Prostate gland (tissue), 2 donors: ENCODE data around the gene CLRN3. TPM values are rescaled to one million over a fixed set of nuclear protein-coding genes. Genes with fewer than 3 reads are reported as not detected.

Experiments used
- DNase-seq: peaks from one replicate; pipeline ENCODE4 v3.0.0-alpha.2; 2019; ENCODE audit warnings: low spot score
- H3K27ac ChIP-seq, 2 donors: fragments of 200-600 bp; sonication (generic); 2 replicates each; pipeline ENCODE4 v1.5.1; 2017 to 2019
- H3K27me3 ChIP-seq: fragments of 200-600 bp; sonication (generic); replicated peaks from 2 replicates; pipeline ENCODE4 v1.5.1; 2019; ENCODE audit not compliant: insufficient read depth
- H3K36me3 ChIP-seq, 2 donors: fragments of 200-600 bp; sonication (generic); 1 replicate in 1 of 2; 2 replicates in 1 of 2; pipeline versions ENCODE4 v1.5.1 to v1.8.1; 2017 to 2019
- H3K4me1 ChIP-seq: fragments of 200-600 bp; sonication (generic); replicated peaks from 2 replicates; pipeline ENCODE4 v1.5.1; 2019
- H3K4me3 ChIP-seq, 2 donors: fragments of 200-600 bp; sonication (generic); 2 replicates each; pipeline ENCODE4 v1.5.1; 2017 to 2019
- H3K9me3 ChIP-seq: fragments of 200-600 bp; sonication (generic); 2 replicates; pipeline ENCODE4 v1.5.1; 2017
- POLR2A ChIP-seq: fragments of 450-650 bp; IDR thresholded peaks from one replicate; pipeline ENCODE4 v1.6.1; 2016; ENCODE audit warnings: antibody characterized with exemption, mild to moderate bottlenecking
- POLR2AphosphoS5 ChIP-seq: sonication (generic); formaldehyde crosslinking; IDR thresholded peaks from one replicate; pipeline ENCODE4 v1.6.1; 2017; ENCODE audit warnings: antibody characterized with exemption
- WGBS: methylation state at CpG from one replicate; pipeline ENCODE4 v1.1.5; 2018; 5-methylcytosine and 5-hydroxymethylcytosine counted together
- intact Hi-C: fragments of 100-400 bp; cut with DNase I; formaldehyde crosslinking; loops from one replicate; pipeline ENCODE4 v1.14.2; 2022
- total RNA-seq, 2 donors: library from RNA; depleted of rRNA; stranded (reverse); fragments of >200 nt; gene quantifications; one replicate each; pipeline ENCODE4 v1.1.0, GENCODE V29; 2016
- TF ChIP-seq, protein P1 (sequence below), 4 experiments: fragments of 200-600 bp in 2 of 4; fragments of 450-650 bp in 2 of 4; sonication (generic) in 2 of 4; IDR thresholded peaks; 1 replicate in 3 of 4; 2 replicates in 1 of 4; pipeline ENCODE4 v1.5.1; 2016 to 2019; ENCODE audit warnings: antibody characterized with exemption in 4 of 4, mild to moderate bottlenecking in 2 of 4, moderate library complexity in 2 of 4

The CLRN3 gene
- total RNA-seq, 2 donors from 2014 or later: not detected

DNA sequence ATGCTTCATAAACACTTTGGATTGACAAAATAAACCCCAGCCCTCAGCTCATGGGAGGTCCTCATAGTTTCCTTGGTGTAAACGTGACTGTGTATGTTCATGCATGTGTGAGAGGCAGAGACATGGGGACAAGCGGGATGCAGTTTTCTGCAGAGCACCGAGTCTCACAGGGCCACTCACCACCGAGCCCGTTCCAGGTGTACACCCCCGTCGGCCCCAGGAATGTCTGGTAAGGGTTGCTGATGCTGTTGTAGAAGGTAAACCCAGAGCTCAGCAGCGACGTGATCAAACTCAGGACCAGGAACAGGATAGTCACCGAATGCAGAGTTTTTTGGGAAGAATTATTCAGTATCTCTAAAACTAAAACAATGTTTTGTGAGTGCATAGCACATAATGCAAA is 9.2 kb downstream of the CLRN3 start:
- H3K27ac ChIP-seq: no peak overlapping the region
- no peaks in the 10 kb centered on the region for H3K4me1 ChIP-seq
- no peak overlapping the region for H3K4me3 ChIP-seq
- no peaks in the 10 kb centered on the region for H3K27me3 ChIP-seq
- intact Hi-C loops: no loop called here
- no peaks in the 10 kb centered on the region for H3K36me3 ChIP-seq
- H3K9me3 ChIP-seq: no peaks in the 10 kb centered on the region
- DNase-seq: no peak
- 90% methylated on average over 10 of the region's 10 CpGs for WGBS
- no peak for TF ChIP-seq POLR2A
- TF ChIP-seq, protein P1, sequence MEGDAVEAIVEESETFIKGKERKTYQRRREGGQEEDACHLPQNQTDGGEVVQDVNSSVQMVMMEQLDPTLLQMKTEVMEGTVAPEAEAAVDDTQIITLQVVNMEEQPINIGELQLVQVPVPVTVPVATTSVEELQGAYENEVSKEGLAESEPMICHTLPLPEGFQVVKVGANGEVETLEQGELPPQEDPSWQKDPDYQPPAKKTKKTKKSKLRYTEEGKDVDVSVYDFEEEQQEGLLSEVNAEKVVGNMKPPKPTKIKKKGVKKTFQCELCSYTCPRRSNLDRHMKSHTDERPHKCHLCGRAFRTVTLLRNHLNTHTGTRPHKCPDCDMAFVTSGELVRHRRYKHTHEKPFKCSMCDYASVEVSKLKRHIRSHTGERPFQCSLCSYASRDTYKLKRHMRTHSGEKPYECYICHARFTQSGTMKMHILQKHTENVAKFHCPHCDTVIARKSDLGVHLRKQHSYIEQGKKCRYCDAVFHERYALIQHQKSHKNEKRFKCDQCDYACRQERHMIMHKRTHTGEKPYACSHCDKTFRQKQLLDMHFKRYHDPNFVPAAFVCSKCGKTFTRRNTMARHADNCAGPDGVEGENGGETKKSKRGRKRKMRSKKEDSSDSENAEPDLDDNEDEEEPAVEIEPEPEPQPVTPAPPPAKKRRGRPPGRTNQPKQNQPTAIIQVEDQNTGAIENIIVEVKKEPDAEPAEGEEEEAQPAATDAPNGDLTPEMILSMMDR (IDR thresholded peaks at IDR 0.05): no peak
- no peak for TF ChIP-seq POLR2AphosphoS5

DNA sequence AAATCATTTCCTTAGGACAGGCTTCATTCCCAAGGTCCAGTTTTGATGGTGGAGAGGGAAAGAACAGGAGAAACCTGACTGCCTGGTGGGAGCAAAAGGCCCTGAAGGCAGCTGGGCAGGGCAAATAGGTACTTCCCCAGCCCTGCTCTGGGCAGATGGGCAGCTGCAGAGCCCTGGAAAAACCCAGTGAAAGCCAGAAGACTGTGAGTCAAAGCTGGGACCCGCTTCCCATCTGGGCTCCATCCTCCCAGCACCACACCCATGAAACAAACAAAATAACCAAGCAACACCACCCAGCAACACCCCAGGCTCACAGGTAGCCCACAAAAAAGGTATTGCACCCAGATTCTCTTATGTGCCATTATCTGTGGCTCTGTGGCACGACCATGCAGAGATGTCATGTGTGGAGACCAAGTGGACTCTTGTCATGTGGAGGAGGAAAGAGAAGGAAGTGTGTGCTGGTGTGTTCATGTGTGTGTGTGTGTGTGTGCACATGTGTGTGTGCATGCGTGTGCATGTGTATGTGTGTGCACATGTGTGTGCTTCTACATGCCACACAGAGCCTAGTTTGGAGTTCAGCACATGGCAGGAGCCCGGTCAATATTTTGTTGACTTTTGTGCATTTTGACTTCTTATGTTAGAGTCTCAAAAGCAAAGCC is 9.8 kb downstream of the CLRN3 start:
- WGBS: 91% methylated on average over 4 of the region's 4 CpGs
- no peaks in the 10 kb centered on the region for H3K9me3 ChIP-seq
- no peaks in the 10 kb centered on the region for H3K4me1 ChIP-seq
- no peaks in the 10 kb centered on the region for H3K27me3 ChIP-seq
- H3K4me3 ChIP-seq: no peak overlapping the region
- H3K36me3 ChIP-seq: no peaks in the 10 kb centered on the region
- no peak for DNase-seq
- TF ChIP-seq, protein P1 (IDR thresholded peaks at IDR 0.05): no peak
- TF ChIP-seq POLR2AphosphoS5 (no peak), POLR2A (no peak)
- H3K27ac ChIP-seq: no peak overlapping the region
- intact Hi-C loops: no loop called here

DNA sequence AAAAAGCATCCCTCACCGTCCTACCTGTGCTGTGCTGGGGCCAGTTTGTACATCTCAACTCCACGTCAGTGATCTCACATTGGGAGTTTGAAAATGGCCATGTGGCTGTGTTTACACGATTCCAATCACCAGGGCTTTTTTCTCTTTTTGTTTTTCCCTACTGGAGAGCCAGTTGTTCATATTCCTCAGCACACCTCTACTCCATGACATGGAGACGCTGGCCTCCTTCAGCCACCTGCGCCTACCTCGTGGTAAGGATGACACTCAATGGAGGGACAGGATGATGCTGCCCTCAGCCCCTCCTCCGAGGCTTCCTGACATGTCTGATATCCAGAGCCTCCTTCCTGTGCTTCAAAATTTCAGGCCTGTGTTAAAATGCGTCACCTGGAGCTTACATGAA is 10.3 kb downstream of the CLRN3 start:
- WGBS: 76% methylated on average over 8 of the region's 8 CpGs
- H3K27ac ChIP-seq: no peak overlapping the region
- H3K4me1 ChIP-seq: no peaks in the 10 kb centered on the region

DNA sequence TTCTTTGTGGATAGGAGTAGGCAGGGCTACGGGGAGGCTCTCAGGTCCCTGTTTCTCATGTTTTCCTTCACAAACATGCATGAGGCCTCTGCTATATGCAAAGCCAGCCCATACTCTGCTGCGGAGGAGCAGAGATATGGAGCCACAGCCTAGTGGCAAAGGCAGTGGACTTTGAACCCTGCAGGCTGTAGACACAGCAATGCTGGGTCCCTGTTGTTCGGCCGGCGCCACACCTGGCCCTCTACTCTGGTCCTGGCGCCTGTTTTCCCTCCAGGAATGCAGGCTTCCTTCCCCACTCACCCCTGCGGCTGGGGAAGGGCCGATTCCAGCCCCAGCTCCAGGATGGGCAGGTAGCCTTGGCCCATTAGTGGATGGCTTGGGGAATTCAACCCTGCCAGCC is 11.5 kb downstream of the CLRN3 start:
- TF ChIP-seq, protein P1 (IDR thresholded peaks at IDR 0.05): no peak
- no peak for TF ChIP-seq POLR2AphosphoS5
- TF ChIP-seq POLR2A: no peak
- no peaks in the 10 kb centered on the region for H3K27me3 ChIP-seq
- H3K36me3 ChIP-seq: no peaks in the 10 kb centered on the region
- no peaks in the 10 kb centered on the region for H3K4me1 ChIP-seq
- intact Hi-C loops: no loop called here
- no peaks in the 10 kb centered on the region for H3K9me3 ChIP-seq
- 92% methylated on average over 8 of the region's 8 CpGs for whole genome bisulfite sequencing
- H3K27ac ChIP-seq: no peak overlapping the region
- DNase-seq: no peak
- no peak overlapping the region for H3K4me3 ChIP-seq

More for the DNA sequence above, 10.3 kb downstream of the CLRN3 start:
- TF ChIP-seq, protein P1 (IDR thresholded peaks at IDR 0.05): no peak
- TF ChIP-seq POLR2A: no peak
- no peak for TF ChIP-seq POLR2AphosphoS5
- Histone ChIP-seq H3K9me3 (no peaks in the 10 kb centered on the region), H3K27me3 (no peaks in the 10 kb centered on the region), H3K36me3 (no peaks in the 10 kb centered on the region), H3K4me3 (no peak overlapping the region)
- no peak for DNase-seq
- intact Hi-C loops: no loop called here

DNA sequence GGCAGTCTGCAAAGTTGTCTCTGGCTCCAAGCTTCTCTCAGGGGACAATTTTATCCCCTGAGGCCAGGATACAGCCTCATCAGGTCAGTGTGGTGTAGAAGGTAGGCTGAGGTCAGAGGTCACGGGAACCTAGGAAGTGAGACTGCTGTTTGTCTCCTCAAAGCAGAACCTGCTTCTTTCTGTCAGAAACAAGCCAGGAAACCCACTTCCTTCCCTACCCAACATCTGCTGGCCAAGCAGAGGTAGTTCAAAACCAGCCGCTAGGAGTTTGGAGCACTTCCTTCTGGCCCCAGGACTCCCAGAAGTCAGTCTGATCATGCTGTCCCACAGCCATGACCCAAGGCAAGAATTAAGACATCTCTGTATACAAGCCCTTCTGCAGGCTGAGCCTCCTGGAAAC is 12.2 kb downstream of the CLRN3 start:
- intact Hi-C loops: no loop called here
- TF ChIP-seq POLR2A (no peak), POLR2AphosphoS5 (no peak)
- TF ChIP-seq, protein P1 (IDR thresholded peaks at IDR 0.05): no peak
- H3K9me3 ChIP-seq: no peaks in the 10 kb centered on the region
- H3K36me3 ChIP-seq: no peaks in the 10 kb centered on the region
- H3K27ac ChIP-seq: no peak overlapping the region
- H3K4me3 ChIP-seq: no peak overlapping the region
- 58% methylated on average over 1 of the region's 2 CpGs for WGBS
- DNase-seq: no peak
- no peaks in the 10 kb centered on the region for H3K27me3 ChIP-seq
- H3K4me1 ChIP-seq: no peaks in the 10 kb centered on the region
